B cell (primary cell): Measurements from ENCODE around the gene PANK4. TPM values are rescaled to one million over a fixed set of nuclear protein-coding genes. Genes with fewer than 3 reads are reported as not detected.

Experiments
- ATAC-seq: fragments of 200-7000 bp; cut with Tn5 transposase; one replicate; pipeline ENCODE4 v1.10.0; 2021; ENCODE audit warnings: low read depth, mild to moderate bottlenecking, moderate number of reproducible peaks, moderate library complexity
- CTCF ChIA-PET: fragments of 350-600 bp; sonication (Branson Sonifier 250); formaldehyde crosslinking; loops from one replicate; lab custom pipeline; 2021; ENCODE audit warnings: antibody characterized with exemption, inconsistent platforms; lab: Charles Lee
- POLR2A ChIA-PET: fragments of 350-600 bp; sonication (Branson Sonifier 250); formaldehyde crosslinking; loops from one replicate; lab custom pipeline; 2021; ENCODE audit warnings: antibody characterized with exemption; lab: Charles Lee
- DNase-seq: peaks from one replicate; pipeline ENCODE4 v3.0.0; 2013
- H2AFZ ChIP-seq: 2 replicates; pipeline ENCODE4 v1.6.1; 2012; ENCODE audit warnings: mild to moderate bottlenecking, low read depth, low read length; ENCODE audit not compliant: insufficient read depth, poor library complexity, severe bottlenecking
- H3K27ac ChIP-seq, 2 donors: 1 replicate in 1 of 2; 2 replicates in 1 of 2; pipeline ENCODE4 v1.5.1; 2012 to 2013; ENCODE audit warnings: low read length in 2 of 2, mild to moderate bottlenecking in 2 of 2, moderate library complexity in 1 of 2
- H3K27me3 ChIP-seq, 4 experiments: fragments of 200-600 bp in 1 of 4; sonication (generic) in 1 of 4; replicated peaks in 1 of 4; 1 replicate in 2 of 4; 2 replicates in 2 of 4; pipeline versions ENCODE4 v1.6.1 to v1.7.0; 2013 to 2016; ENCODE audit warnings: low read length in 3 of 4, mild to moderate bottlenecking in 2 of 4, mixed read lengths in 1 of 4, moderate library complexity in 1 of 4; ENCODE audit not compliant: insufficient read depth in 4 of 4, control insufficient read depth in 3 of 4; ENCODE audit errors: control extremely low read depth in 1 of 4
- H3K36me3 ChIP-seq, 2 experiments: replicated peaks in 1 of 2; 1 replicate in 1 of 2; 2 replicates in 1 of 2; pipeline versions ENCODE4 v1.6.1 to v1.7.1; 2013; ENCODE audit warnings: low read length in 1 of 2; ENCODE audit not compliant: insufficient read depth in 2 of 2, control insufficient read depth in 1 of 2; ENCODE audit errors: control extremely low read depth in 1 of 2, extremely low read depth in 1 of 2
- H3K4me1 ChIP-seq, 2 donors: fragments of 200-600 bp in 1 of 2; sonication (generic) in 1 of 2; 1 replicate in 1 of 2; 2 replicates in 1 of 2; pipeline versions ENCODE4 v1.5.1 to v1.6.1; 2013 to 2017; ENCODE audit warnings: low read length in 2 of 2; ENCODE audit not compliant: control insufficient read depth in 2 of 2, insufficient read depth in 2 of 2
- H3K4me2 ChIP-seq: replicated peaks from 2 replicates; pipeline ENCODE3; 2012; ENCODE audit warnings: mild to moderate bottlenecking, low read depth, low read length; ENCODE audit not compliant: poor library complexity, severe bottlenecking
- H3K4me3 ChIP-seq, 5 experiments: fragments of 200-600 bp in 1 of 5; sonication (generic) in 1 of 5; 1 replicate in 3 of 5; 2 replicates in 2 of 5; pipeline versions ENCODE4 v1.5.1 to v1.7.0; 2011 to 2016; ENCODE audit warnings: low read length in 4 of 5, mild to moderate bottlenecking in 4 of 5, low read depth in 2 of 5, control low read depth in 1 of 5, moderate library complexity in 1 of 5; ENCODE audit not compliant: insufficient read depth in 1 of 5; ENCODE audit errors: control extremely low read depth in 1 of 5, extremely low read depth in 1 of 5
- H3K79me2 ChIP-seq: fragments of 200-600 bp; sonication (generic); one replicate; pipeline ENCODE4 v1.6.0; 2016; ENCODE audit warnings: low read length; ENCODE audit not compliant: control insufficient read depth, insufficient read depth
- H3K9ac ChIP-seq: fragments of 200-600 bp; sonication (generic); 2 replicates; pipeline ENCODE4 v1.6.1; 2017; ENCODE audit warnings: mild to moderate bottlenecking, low read length, moderate library complexity
- H3K9me3 ChIP-seq, 3 donors: one replicate each; pipeline versions ENCODE4 v1.6.1 to v1.7.1; 2013; ENCODE audit warnings: low read length in 2 of 3; ENCODE audit not compliant: control insufficient read depth in 2 of 3, insufficient read depth in 1 of 3; ENCODE audit errors: control extremely low read depth in 1 of 3
- H4K20me1 ChIP-seq: 2 replicates; pipeline ENCODE4 v1.6.0; 2012; ENCODE audit warnings: mild to moderate bottlenecking, low read length; ENCODE audit not compliant: insufficient read depth, control insufficient read depth, poor library complexity, severe bottlenecking
- H3K27ac Mint-ChIP-seq: one replicate; pipeline ENCODE4 v1.8.0; 2021; ENCODE audit warnings: mixed read lengths
- H3K27me3 Mint-ChIP-seq: one replicate; pipeline ENCODE4 v1.8.0; 2021; ENCODE audit warnings: mixed read lengths
- H3K4me1 Mint-ChIP-seq: one replicate; pipeline ENCODE4 v1.8.0; 2021; ENCODE audit warnings: mixed read lengths
- H3K4me3 Mint-ChIP-seq: one replicate; pipeline ENCODE4 v1.8.0; 2021; ENCODE audit warnings: mixed read lengths
- H3K9me3 Mint-ChIP-seq: one replicate; pipeline ENCODE4 v1.8.0; 2022; ENCODE audit warnings: mixed read lengths; ENCODE audit not compliant: insufficient read depth
- EZH2 ChIP-seq: IDR thresholded peaks from 2 replicates; pipeline ENCODE4 v1.6.1; 2012; ENCODE audit warnings: borderline replicate concordance, low read depth, mild to moderate bottlenecking, moderate library complexity, low read length; ENCODE audit not compliant: insufficient read depth, poor library complexity, severe bottlenecking
- WGBS: methylation state at CpG from one replicate; pipeline ENCODE4 v1.1.5; 2013; ENCODE audit warnings: missing lambda C conversion rate; ENCODE audit not compliant: insufficient coverage; 5-methylcytosine and 5-hydroxymethylcytosine counted together
- intact Hi-C: fragments of 100-400 bp; cut with micrococcal nuclease; formaldehyde crosslinking; loops from one replicate; pipeline ENCODE4 v1.10.0; 2022
- polyA plus RNA-seq: library from polyadenylated mRNA; depleted of rRNA; stranded (reverse); fragments of >200 nt; gene quantifications from 2 replicates; pipeline ENCODE4 v1.2.3, GENCODE V29; 2012
- total RNA-seq, 2 donors: library from RNA; stranded (reverse); fragments of 120-200 nt in 1 of 2; gene quantifications; 1 replicate in 1 of 2; 2 replicates in 1 of 2; pipeline versions ENCODE4 v1.2.3 to v1.2.4, GENCODE V29; 2013 to 2022
- TF ChIP-seq, protein P1 (sequence below): fragments of 200-600 bp; IDR thresholded peaks from one replicate; pipeline ENCODE4 v1.8.0; 2022; ENCODE audit warnings: antibody characterized with exemption, mild to moderate bottlenecking

PANK4 gene
- total and polyA plus RNA-seq, 2 donors (not counting 1 experiment from before 2014, with no cell fraction given) = 38.0 to 80.5 TPM

DNA sequence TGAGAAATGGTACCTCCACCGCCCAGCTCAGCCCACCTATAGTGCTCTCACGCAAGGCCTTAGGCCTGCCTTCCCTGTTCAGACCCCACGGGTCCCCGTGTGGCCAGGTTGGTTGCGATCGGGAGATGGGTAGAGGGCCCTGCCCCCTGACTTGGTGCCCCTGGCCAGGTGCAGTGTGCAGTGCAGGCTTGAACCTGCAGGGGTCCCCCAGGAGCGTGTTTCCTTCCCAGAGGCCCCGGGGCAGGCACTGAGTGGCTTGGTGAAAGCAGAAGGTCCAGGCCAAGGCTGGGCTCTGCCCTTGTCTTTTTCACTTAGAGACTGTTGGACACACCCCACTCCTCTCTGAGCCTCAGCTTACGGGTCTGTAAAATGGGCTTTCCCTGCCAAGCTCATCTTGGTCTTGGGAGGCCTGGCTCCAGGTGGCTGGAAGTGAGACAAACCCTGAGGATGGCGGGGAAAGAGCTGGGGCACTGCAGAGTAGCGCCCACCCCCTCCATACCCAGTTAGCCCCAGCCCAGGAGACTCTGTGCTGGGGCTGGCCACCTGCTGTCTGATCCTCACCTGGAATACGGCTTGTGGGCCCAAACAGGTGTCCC, 13.0 kb upstream of the PANK4 start:
- TF ChIP-seq, protein P1, sequence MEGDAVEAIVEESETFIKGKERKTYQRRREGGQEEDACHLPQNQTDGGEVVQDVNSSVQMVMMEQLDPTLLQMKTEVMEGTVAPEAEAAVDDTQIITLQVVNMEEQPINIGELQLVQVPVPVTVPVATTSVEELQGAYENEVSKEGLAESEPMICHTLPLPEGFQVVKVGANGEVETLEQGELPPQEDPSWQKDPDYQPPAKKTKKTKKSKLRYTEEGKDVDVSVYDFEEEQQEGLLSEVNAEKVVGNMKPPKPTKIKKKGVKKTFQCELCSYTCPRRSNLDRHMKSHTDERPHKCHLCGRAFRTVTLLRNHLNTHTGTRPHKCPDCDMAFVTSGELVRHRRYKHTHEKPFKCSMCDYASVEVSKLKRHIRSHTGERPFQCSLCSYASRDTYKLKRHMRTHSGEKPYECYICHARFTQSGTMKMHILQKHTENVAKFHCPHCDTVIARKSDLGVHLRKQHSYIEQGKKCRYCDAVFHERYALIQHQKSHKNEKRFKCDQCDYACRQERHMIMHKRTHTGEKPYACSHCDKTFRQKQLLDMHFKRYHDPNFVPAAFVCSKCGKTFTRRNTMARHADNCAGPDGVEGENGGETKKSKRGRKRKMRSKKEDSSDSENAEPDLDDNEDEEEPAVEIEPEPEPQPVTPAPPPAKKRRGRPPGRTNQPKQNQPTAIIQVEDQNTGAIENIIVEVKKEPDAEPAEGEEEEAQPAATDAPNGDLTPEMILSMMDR = peak; percentile 59
- no peak for TF ChIP-seq EZH2
- H3K79me2 ChIP-seq = no peaks in the 10 kb centered on the region
- POLR2A ChIA-PET = interaction anchor here (0.6 kb wide), 1 partner anchor 299 kb away, joined by 8 read pairs; no protein-coding TSS in a partner anchor
- no peak overlapping the region for H3K4me2 ChIP-seq
- ATAC-seq = peak; percentile 72
- no peaks in the 10 kb centered on the region for H3K9me3 Mint-ChIP-seq
- H3K4me3 Mint-ChIP-seq = no peak overlapping the region
- peaks cover 0 to 5% (median 0%) of the 10 kb centered on the region in 3 donors for H3K9me3 ChIP-seq
- no peaks in the 10 kb centered on the region for H3K36me3 ChIP-seq
- no peak overlapping the region for H2AFZ ChIP-seq
- peaks cover 0 to 38% (median 4%) of the 10 kb centered on the region in 4 experiments for H3K27me3 ChIP-seq
- no peak overlapping the region for H3K4me3 ChIP-seq
- DNase-seq = peak; percentile 50
- intact Hi-C loops = no loop called here
- H3K4me1 ChIP-seq = peaks cover 4 to 5% of the 10 kb centered on the region in 2 donors
- peaks cover 2% of the 10 kb centered on the region for H3K4me1 Mint-ChIP-seq
- H3K9ac ChIP-seq = no peak overlapping the region
- 74% methylated on average over 12 of the region's 12 CpGs for WGBS
- H3K27me3 Mint-ChIP-seq = peaks cover 15% of the 10 kb centered on the region
- H3K27ac ChIP-seq = no peak overlapping the region
- no peak overlapping the region for H3K27ac Mint-ChIP-seq
- no peaks in the 10 kb centered on the region for H4K20me1 ChIP-seq
- CTCF ChIA-PET = interaction anchor here (0.8 kb wide), 1 partner anchor 46 kb away, joined by 3 read pairs; no protein-coding TSS in a partner anchor

DNA sequence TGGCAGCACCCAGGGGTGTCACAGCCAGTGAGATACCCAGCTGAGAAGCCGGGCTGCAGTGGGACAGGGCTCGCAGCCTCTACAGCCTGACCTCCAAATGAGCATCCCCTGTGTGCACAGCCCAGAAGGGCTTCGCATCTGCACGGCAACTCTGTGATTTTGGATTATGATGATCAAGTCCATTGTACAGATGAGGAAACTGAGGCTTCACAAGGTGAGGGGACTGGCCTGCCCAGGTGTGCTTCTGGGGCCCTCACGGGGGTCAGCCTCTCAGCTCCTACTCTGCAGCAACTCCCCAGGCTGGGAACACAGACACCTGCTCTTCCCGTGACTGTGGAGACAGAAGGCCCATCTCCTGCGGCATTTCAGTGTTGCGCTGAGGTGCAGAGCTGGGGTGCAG, 12.5 kb upstream of the PANK4 start:
- Histone ChIP-seq H3K9ac (no peak overlapping the region), H3K4me2 (no peak overlapping the region), H3K9me3 (peaks cover 0 to 5% (median 0%) of the 10 kb centered on the region in 3 donors), H4K20me1 (no peaks in the 10 kb centered on the region), H2AFZ (no peak overlapping the region), H3K27me3 (peaks cover 0 to 39% (median 4%) of the 10 kb centered on the region in 4 experiments), H3K36me3 (no peaks in the 10 kb centered on the region), H3K79me2 (no peaks in the 10 kb centered on the region), H3K27ac (no peak overlapping the region), H3K4me3 (no peak overlapping the region), H3K4me1 (peaks cover 4 to 5% of the 10 kb centered on the region in 2 donors)
- ATAC-seq (no peak), DNase-seq (no peak)
- no peak overlapping the region for H3K27ac Mint-ChIP-seq
- ChIA-PET CTCF (no interaction called here), POLR2A (no interaction called here)
- TF ChIP-seq, protein P1 = no peak
- TF ChIP-seq EZH2 = no peak
- no peak overlapping the region for H3K4me3 Mint-ChIP-seq
- H3K9me3 Mint-ChIP-seq = no peaks in the 10 kb centered on the region
- intact Hi-C loops = no loop called here
- 86% methylated on average over 7 of the region's 8 CpGs for WGBS
- H3K4me1 Mint-ChIP-seq = peaks cover 2% of the 10 kb centered on the region
- peaks cover 18% of the 10 kb centered on the region for H3K27me3 Mint-ChIP-seq
